Stimulated activated effector memory CD8-positive, alpha-beta T cell treated with anti-CD3 and anti-CD28 coated beads, Interleukin-12 subunit alpha, Interleukin-12 subunit beta, amount 100 ng/mL, for 72 hours (primary cell): ENCODE measurements around the gene SLMAP.

ENCODE experiments used
- ATAC-seq: fragments of 150-1000 bp; cut with Tn5 transposase; 2 replicates; pipeline ENCODE4 v1.10.0; 2021
- DNase-seq, 2 donors: peaks; one replicate each; pipeline ENCODE4 v3.0.0; 2021 to 2022; ENCODE audit warnings: low spot score in 2 of 2
- H3K27ac Mint-ChIP-seq: one replicate; pipeline ENCODE4 v1.8.0; 2022; ENCODE audit warnings: mild to moderate bottlenecking, mixed read lengths
- H3K36me3 Mint-ChIP-seq: one replicate; pipeline ENCODE4 v1.8.0; 2022; ENCODE audit warnings: mild to moderate bottlenecking, mixed read lengths
- H3K4me1 Mint-ChIP-seq: one replicate; pipeline ENCODE4 v1.8.0; 2022; ENCODE audit warnings: mixed read lengths
- H3K4me3 Mint-ChIP-seq: one replicate; pipeline ENCODE4 v1.8.0; 2022; ENCODE audit warnings: mild to moderate bottlenecking, mixed read lengths
- H3K9me3 Mint-ChIP-seq: one replicate; pipeline ENCODE4 v1.8.0; 2022; ENCODE audit warnings: mixed read lengths

Gene SLMAP, protein sequence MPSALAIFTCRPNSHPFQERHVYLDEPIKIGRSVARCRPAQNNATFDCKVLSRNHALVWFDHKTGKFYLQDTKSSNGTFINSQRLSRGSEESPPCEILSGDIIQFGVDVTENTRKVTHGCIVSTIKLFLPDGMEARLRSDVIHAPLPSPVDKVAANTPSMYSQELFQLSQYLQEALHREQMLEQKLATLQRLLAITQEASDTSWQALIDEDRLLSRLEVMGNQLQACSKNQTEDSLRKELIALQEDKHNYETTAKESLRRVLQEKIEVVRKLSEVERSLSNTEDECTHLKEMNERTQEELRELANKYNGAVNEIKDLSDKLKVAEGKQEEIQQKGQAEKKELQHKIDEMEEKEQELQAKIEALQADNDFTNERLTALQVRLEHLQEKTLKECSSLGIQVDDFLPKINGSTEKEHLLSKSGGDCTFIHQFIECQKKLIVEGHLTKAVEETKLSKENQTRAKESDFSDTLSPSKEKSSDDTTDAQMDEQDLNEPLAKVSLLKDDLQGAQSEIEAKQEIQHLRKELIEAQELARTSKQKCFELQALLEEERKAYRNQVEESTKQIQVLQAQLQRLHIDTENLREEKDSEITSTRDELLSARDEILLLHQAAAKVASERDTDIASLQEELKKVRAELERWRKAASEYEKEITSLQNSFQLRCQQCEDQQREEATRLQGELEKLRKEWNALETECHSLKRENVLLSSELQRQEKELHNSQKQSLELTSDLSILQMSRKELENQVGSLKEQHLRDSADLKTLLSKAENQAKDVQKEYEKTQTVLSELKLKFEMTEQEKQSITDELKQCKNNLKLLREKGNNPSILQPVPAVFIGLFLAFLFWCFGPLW

GRCh38 chr3:57755741-57756527 is at the start of gene SLMAP:
SLMAP (plus strand) TSS chr3:57756309; CDS start chr3:57757652, 1,343 bp downstream.
- H3K4me1 Mint-ChIP-seq: peaks cover 11% of the 10 kb centered on the region
- no peaks in the 10 kb centered on the region for H3K9me3 Mint-ChIP-seq
- H3K4me3 Mint-ChIP-seq: peak within 1 kb of the TSS; percentile 87
- H3K36me3 Mint-ChIP-seq: peaks cover 48% of the 10 kb centered on the region
- peak; percentile 83 to 96 for DNase-seq
- H3K27ac Mint-ChIP-seq: peak within 1 kb of the TSS; percentile 96
- peak; percentile 98 for ATAC-seq

- Mint-ChIP-seq H3K4me3 (no peak overlapping the region), H3K27ac (no peak overlapping the region), H3K36me3 (no peaks in the 10 kb centered on the region), H3K4me1 (peaks cover 6% of the 10 kb centered on the region), H3K9me3 (no peaks in the 10 kb centered on the region)
- peak; percentile 67 for ATAC-seq
- DNase-seq: no peak
Measured at GRCh38 chr3:57706462-57706861, 49.6 kb upstream of the SLMAP start.

GRCh38 chr3:57709031-57709430 is 47.1 kb upstream of the SLMAP start:
- ATAC-seq: no peak
- no peaks in the 10 kb centered on the region for H3K36me3 Mint-ChIP-seq
- peaks cover 6% of the 10 kb centered on the region for H3K4me1 Mint-ChIP-seq
- DNase-seq: no peak
- H3K27ac Mint-ChIP-seq: no peak overlapping the region
- no peak overlapping the region for H3K4me3 Mint-ChIP-seq
- no peaks in the 10 kb centered on the region for H3K9me3 Mint-ChIP-seq

DNA sequence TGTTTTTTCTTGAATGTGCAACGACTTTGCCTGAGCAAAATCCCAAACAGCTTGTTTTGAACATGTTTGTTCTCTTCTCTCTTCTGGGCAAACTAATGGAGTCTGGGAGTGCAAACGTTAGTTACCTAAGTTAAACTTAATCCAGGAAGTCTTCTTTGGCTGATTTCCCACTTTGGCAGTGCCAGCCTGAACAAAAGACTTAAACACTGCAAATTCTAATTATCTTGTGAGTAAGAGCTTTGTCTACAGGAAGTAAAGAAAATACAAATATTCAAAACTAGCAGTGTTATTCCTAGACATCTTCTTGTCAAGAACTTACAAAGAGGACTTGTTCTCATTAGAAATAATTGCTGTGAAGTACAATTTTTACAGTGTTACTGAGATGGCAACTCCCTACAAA is 46.5 kb upstream of the SLMAP start:
- peaks cover 6% of the 10 kb centered on the region for H3K4me1 Mint-ChIP-seq
- H3K9me3 Mint-ChIP-seq: no peaks in the 10 kb centered on the region
- H3K36me3 Mint-ChIP-seq: no peaks in the 10 kb centered on the region
- H3K4me3 Mint-ChIP-seq: no peak overlapping the region
- no peak for DNase-seq
- no peak overlapping the region for H3K27ac Mint-ChIP-seq
- no peak for ATAC-seq

GRCh38 chr3:57715686-57716085 is 40.4 kb upstream of the SLMAP start:
- Mint-ChIP-seq H3K4me3 (no peak overlapping the region), H3K9me3 (no peaks in the 10 kb centered on the region), H3K4me1 (no peaks in the 10 kb centered on the region), H3K36me3 (no peaks in the 10 kb centered on the region), H3K27ac (no peak overlapping the region)
- DNase-seq (no peak), ATAC-seq (no peak)

DNA sequence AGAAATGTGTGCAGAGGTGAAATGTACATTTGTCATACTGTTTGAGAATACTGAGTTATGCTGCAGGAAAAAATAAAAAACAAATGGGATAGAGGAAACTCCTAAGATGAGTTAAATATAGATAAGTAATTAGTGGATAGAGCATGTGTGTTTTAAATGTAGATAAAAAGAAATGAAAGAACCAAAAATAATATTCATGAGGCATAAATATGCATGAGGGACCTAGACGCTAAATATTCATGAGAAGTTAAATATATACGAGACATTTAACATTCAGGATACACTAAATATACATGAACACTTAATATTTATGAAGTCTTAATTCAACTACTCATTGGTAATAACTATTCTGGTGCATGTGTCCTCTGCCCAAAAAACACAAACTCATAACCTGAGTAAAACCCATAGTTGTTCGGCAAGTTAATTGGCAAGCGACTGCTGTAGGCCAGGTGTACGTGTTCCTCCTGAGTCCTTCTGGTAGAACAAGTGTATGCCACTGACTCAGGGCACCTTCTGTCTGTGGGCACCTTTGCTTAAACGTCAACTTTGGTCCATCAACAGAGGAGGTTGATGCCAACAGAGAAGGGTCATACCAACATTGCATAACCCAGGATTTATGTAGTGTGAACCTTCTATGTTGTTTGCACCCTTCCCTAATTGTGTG is 38.8 kb upstream of the SLMAP start:
- Mint-ChIP-seq H3K4me3 (no peak overlapping the region), H3K27ac (no peak overlapping the region)
- ATAC-seq: no peak

DNA sequence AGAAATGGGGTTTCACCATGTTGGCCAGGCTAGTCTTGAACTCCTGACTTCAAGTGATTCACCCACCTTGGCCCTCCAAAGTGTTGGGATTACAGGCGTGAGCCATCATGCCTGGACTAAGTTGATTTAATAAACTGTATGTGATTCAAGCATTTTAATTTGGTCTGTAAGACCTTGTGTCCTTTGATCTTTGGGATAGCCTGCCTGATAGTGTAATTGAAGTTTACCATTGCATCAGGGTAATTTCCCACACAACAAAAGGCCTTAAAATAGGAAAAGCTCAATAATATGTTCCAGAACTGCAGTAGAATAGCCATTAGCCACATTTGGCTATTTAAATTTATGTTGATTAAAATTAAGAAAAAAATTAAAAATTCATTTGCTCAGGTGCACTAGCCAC is 38.0 kb upstream of the SLMAP start:
- no peaks in the 10 kb centered on the region for H3K36me3 Mint-ChIP-seq
- H3K4me3 Mint-ChIP-seq: no peak overlapping the region
- ATAC-seq (no peak), DNase-seq (no peak)
- H3K27ac Mint-ChIP-seq: no peak overlapping the region
- no peaks in the 10 kb centered on the region for H3K4me1 Mint-ChIP-seq
- H3K9me3 Mint-ChIP-seq: no peaks in the 10 kb centered on the region

More for the DNA sequence above, 38.8 kb upstream of the SLMAP start:
- DNase-seq: no peak
- Mint-ChIP-seq H3K36me3 (no peaks in the 10 kb centered on the region), H3K4me1 (no peaks in the 10 kb centered on the region), H3K9me3 (no peaks in the 10 kb centered on the region)

DNA sequence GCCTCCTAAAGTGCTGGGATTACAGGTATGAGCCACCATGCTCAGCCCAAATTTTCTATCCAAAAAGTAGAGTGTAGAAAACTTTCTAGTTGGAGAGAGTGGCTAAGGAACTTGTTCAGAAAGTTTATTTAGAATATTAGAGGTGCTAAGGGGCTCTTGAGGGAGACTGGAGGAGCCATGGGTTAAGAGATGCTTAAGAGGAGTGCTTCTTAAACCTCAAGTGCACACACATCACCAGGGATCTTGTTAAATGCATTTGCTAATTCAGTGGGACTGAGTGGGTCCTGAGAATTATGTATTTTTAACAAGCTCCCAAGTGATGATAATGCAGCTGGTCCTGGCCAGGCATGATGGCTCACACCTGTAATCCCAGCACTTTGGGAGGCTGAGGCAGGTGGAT is 29.7 kb upstream of the SLMAP start:
- Mint-ChIP-seq H3K36me3 (no peaks in the 10 kb centered on the region), H3K27ac (no peak overlapping the region), H3K9me3 (no peaks in the 10 kb centered on the region), H3K4me3 (no peak overlapping the region), H3K4me1 (no peaks in the 10 kb centered on the region)
- ATAC-seq: no peak
- DNase-seq: no peak

DNA sequence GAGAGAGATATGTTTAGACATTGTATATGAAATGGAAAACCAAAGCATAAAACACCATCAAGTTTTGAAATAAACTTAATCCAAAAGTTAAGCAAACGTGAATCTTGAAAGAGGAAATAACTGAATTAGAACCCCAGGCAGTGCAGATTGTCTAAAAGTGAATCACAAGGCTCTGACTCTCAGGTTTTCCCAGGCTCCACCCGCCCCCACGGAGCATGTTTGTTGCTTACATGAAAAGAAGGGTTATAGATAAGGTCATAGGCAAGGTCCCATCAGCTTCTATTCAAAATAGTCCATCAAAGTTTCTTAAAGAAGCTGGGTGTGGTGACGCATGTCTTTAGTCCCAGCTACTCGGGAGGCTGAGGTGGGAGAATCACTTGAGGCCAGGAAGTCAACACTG is 29.0 kb upstream of the SLMAP start:
- no peaks in the 10 kb centered on the region for H3K9me3 Mint-ChIP-seq
- no peaks in the 10 kb centered on the region for H3K36me3 Mint-ChIP-seq
- no peak overlapping the region for H3K27ac Mint-ChIP-seq
- no peak overlapping the region for H3K4me3 Mint-ChIP-seq
- DNase-seq (no peak), ATAC-seq (no peak)
- no peaks in the 10 kb centered on the region for H3K4me1 Mint-ChIP-seq

GRCh38 chr3:57729334-57730045 is 26.6 kb upstream of the SLMAP start:
- ATAC-seq: no peak
- Mint-ChIP-seq H3K4me3 (no peak overlapping the region), H3K36me3 (no peaks in the 10 kb centered on the region), H3K9me3 (no peaks in the 10 kb centered on the region), H3K27ac (no peak overlapping the region), H3K4me1 (no peaks in the 10 kb centered on the region)
- no peak for DNase-seq

- Mint-ChIP-seq H3K4me1 (no peaks in the 10 kb centered on the region), H3K36me3 (no peaks in the 10 kb centered on the region), H3K9me3 (no peaks in the 10 kb centered on the region), H3K27ac (no peak overlapping the region), H3K4me3 (no peak overlapping the region)
- ATAC-seq (no peak), DNase-seq (no peak)
Measured at GRCh38 chr3:57730682-57731081, 25.4 kb upstream of the SLMAP start.

DNA sequence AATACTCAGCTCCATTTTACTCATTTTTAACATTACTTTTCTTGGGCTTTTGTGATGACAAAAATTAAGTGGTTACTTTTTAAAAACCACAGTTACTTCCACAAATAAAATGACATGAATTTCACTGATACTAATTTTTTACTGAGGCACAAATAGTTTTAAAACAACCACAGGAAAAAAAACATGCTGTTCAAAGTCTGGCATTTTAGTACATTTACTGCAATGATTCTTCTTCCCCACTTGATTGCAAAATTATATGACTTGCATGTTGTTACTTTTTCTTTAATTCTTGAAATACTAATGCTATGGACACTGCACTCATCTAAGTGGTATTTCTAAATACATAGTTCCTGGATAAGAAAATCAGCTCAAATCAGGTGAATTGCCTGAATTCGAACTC is 24.8 kb upstream of the SLMAP start:
- Mint-ChIP-seq H3K27ac (no peak overlapping the region), H3K4me3 (no peak overlapping the region), H3K9me3 (no peaks in the 10 kb centered on the region), H3K4me1 (no peaks in the 10 kb centered on the region), H3K36me3 (no peaks in the 10 kb centered on the region)
- ATAC-seq (no peak), DNase-seq (no peak)

- no peak for ATAC-seq
- H3K4me3 Mint-ChIP-seq: no peak overlapping the region
- no peaks in the 10 kb centered on the region for H3K4me1 Mint-ChIP-seq
- DNase-seq: no peak
- no peaks in the 10 kb centered on the region for H3K9me3 Mint-ChIP-seq
- no peaks in the 10 kb centered on the region for H3K36me3 Mint-ChIP-seq
- no peak overlapping the region for H3K27ac Mint-ChIP-seq
Measured at GRCh38 chr3:57733790-57734189, 22.3 kb upstream of the SLMAP start.

- no peak overlapping the region for H3K4me3 Mint-ChIP-seq
- no peaks in the 10 kb centered on the region for H3K36me3 Mint-ChIP-seq
- no peak for DNase-seq
- H3K4me1 Mint-ChIP-seq: no peaks in the 10 kb centered on the region
- no peak for ATAC-seq
- H3K9me3 Mint-ChIP-seq: no peaks in the 10 kb centered on the region
- H3K27ac Mint-ChIP-seq: no peak overlapping the region
Measured at GRCh38 chr3:57735405-57735804, 20.7 kb upstream of the SLMAP start.
